HepG2 (cell line): ENCODE results near the gene VPS26B. TPM values are rescaled to one million over a fixed set of nuclear protein-coding genes. Genes with fewer than 3 reads are reported as not detected.

Experiments
- ATAC-seq: fragments of 200-7000 bp; cut with Tn5 transposase; 3 replicates; pipeline ENCODE4 v1.9.1; 2020; ENCODE audit warnings: mild to moderate bottlenecking, moderate library complexity
- BruUV-seq: library from RNA; stranded (reverse); fragments of 400-500 nt; replicated peaks from 2 replicates; lab custom pipeline; 2021; lab: Mats Ljungman, UMichigan
- CTCF ChIA-PET: fragments of 300-600 bp; formaldehyde crosslinking; extraction: SDS; loops from one replicate; lab custom pipeline; 2021; ENCODE audit warnings: low total read pairs, inconsistent platforms, low intra/inter-chr PET ratio; lab: Yijun Ruan, JAX
- POLR2A ChIA-PET: fragments of 350-600 bp; sonication (Branson Sonifier 250); formaldehyde crosslinking; loops from one replicate; lab custom pipeline; 2020; ENCODE audit warnings: antibody characterized with exemption, inconsistent platforms; lab: Yijun Ruan, JAX
- DNase-seq: peaks from one replicate; pipeline ENCODE4 v3.0.0-alpha.2; 2015; ENCODE audit warnings: low spot score
- FAIRE-seq: peaks from 3 replicates; lab custom pipeline; 2011; peaks lifted over from hg19 to GRCh38; lab: Jason Lieb, UNC
- H2AFZ ChIP-seq: one replicate; pipeline ENCODE4 v1.6.1; 2011; ENCODE audit warnings: low read length, inconsistent platforms
- H3K27ac ChIP-seq: fragments of 300-600 bp; 3 replicates; pipeline ENCODE4 v1.8.0; 2011; ENCODE audit warnings: mixed run types, mild to moderate bottlenecking, mixed read lengths, low read length, inconsistent platforms; ENCODE audit not compliant: insufficient read depth; ENCODE audit errors: extremely low read length
- H3K27me3 ChIP-seq, 2 experiments: fragments of 200-600 bp in 1 of 2; 2 replicates in 1 of 2; 3 replicates in 1 of 2; pipeline versions ENCODE4 v1.6.0 to v1.8.0; 2011; ENCODE audit warnings: low read length in 2 of 2, mild to moderate bottlenecking in 2 of 2, moderate library complexity in 2 of 2, inconsistent platforms in 1 of 2; ENCODE audit not compliant: insufficient read depth in 2 of 2, control insufficient read depth in 1 of 2
- H3K36me3 ChIP-seq, 2 experiments: fragments of 200-600 bp in 1 of 2; replicated peaks in 1 of 2; 2 replicates in 1 of 2; 3 replicates in 1 of 2; pipeline versions ENCODE4 v1.5.1 to v1.8.0; 2011; ENCODE audit warnings: low read length in 2 of 2, inconsistent platforms in 1 of 2; ENCODE audit not compliant: insufficient read depth in 2 of 2, control insufficient read depth in 1 of 2
- H3K4me1 ChIP-seq: 2 replicates; pipeline ENCODE4 v1.5.1; 2012; ENCODE audit warnings: low read length, inconsistent platforms; ENCODE audit not compliant: insufficient read depth
- H3K4me2 ChIP-seq: 2 replicates; pipeline ENCODE4 v1.6.0; 2011; ENCODE audit warnings: low read depth, low read length, inconsistent platforms
- H3K4me3 ChIP-seq, 3 experiments: fragments of 200-600 bp in 1 of 3; sonication (generic), shearing (Covaris generic) in 1 of 3; replicated peaks in 1 of 3; 2 replicates each; pipeline ENCODE4 v1.5.1; 2011 to 2016; ENCODE audit warnings: low read length in 3 of 3, inconsistent platforms in 2 of 3, low read depth in 2 of 3, mild to moderate bottlenecking in 2 of 3, control low read depth in 1 of 3, mixed read lengths in 1 of 3; ENCODE audit not compliant: insufficient read depth in 1 of 3
- H3K79me2 ChIP-seq: one replicate; pipeline ENCODE4 v1.6.1; 2011; ENCODE audit warnings: low read length, inconsistent platforms; ENCODE audit not compliant: insufficient read depth
- H3K9ac ChIP-seq: 2 replicates; pipeline ENCODE4 v1.6.0; 2011; ENCODE audit warnings: mild to moderate bottlenecking, low read depth, low read length, inconsistent platforms; ENCODE audit not compliant: insufficient read depth
- H3K9me3 ChIP-seq: 2 replicates; pipeline ENCODE4 v1.5.1; 2012; ENCODE audit warnings: mild to moderate bottlenecking, low read length
- H4K20me1 ChIP-seq: 2 replicates; pipeline ENCODE4 v1.6.0; 2011; ENCODE audit warnings: inconsistent platforms, mild to moderate bottlenecking, low read length, moderate library complexity; ENCODE audit not compliant: insufficient read depth
- DNMT1 ChIP-seq: sonication (generic); formaldehyde crosslinking; IDR thresholded peaks from 2 replicates; pipeline ENCODE4 v1.5.1; 2020; ENCODE audit warnings: mild to moderate bottlenecking, missing genetic modification reagents
- GATAD2A ChIP-seq: IDR thresholded peaks from 2 replicates; pipeline ENCODE4 v1.6.1; 2016
- HOXA3 ChIP-seq: sonication (generic); formaldehyde crosslinking; IDR thresholded peaks from 2 replicates; pipeline ENCODE4 v1.5.0; 2020; ENCODE audit warnings: missing genetic modification reagents
- KDM4B ChIP-seq: sonication (generic); formaldehyde crosslinking; IDR thresholded peaks from 2 replicates; pipeline ENCODE4 v1.4.0; 2020; ENCODE audit warnings: missing genetic modification reagents
- NFYB ChIP-seq: sonication (generic); formaldehyde crosslinking; IDR thresholded peaks from 2 replicates; pipeline ENCODE4 v1.4.0; 2020; ENCODE audit warnings: missing genetic modification reagents
- NR2F6 ChIP-seq, 2 experiments: IDR thresholded peaks; 2 replicates each; pipeline ENCODE4 v1.6.1; 2016; ENCODE audit warnings: antibody characterized with exemption in 1 of 2, mild to moderate bottlenecking in 1 of 2
- PHF21A ChIP-seq: sonication (generic); formaldehyde crosslinking; IDR thresholded peaks from 2 replicates; pipeline ENCODE4 v1.5.0; 2020; ENCODE audit warnings: mild to moderate bottlenecking, missing genetic modification reagents
- PTBP1 ChIP-seq: fragments of 200-400 bp; formaldehyde crosslinking; IDR thresholded peaks from 2 replicates; pipeline ENCODE4 v1.6.1; 2018; ENCODE audit warnings: low read length, low read depth; ENCODE audit not compliant: poor library complexity, severe bottlenecking
- TIGD3 ChIP-seq: sonication (generic); formaldehyde crosslinking; IDR thresholded peaks from 2 replicates; pipeline ENCODE4 v1.5.1; 2020; ENCODE audit warnings: mild to moderate bottlenecking, missing genetic modification reagents, borderline replicate concordance
- XBP1 ChIP-seq: sonication (generic); formaldehyde crosslinking; IDR thresholded peaks from 2 replicates; pipeline ENCODE4 v1.5.0; 2020; ENCODE audit warnings: missing genetic modification reagents
- ZBTB21 ChIP-seq: sonication (generic); formaldehyde crosslinking; IDR thresholded peaks from 2 replicates; pipeline ENCODE4 v1.4.0; 2020; ENCODE audit warnings: missing genetic modification reagents
- ZBTB4 ChIP-seq: sonication (generic); formaldehyde crosslinking; IDR thresholded peaks from 2 replicates; pipeline ENCODE4 v1.4.0; 2020; ENCODE audit warnings: missing genetic modification reagents, mild to moderate bottlenecking, borderline replicate concordance
- ZBTB8A ChIP-seq: sonication (generic); formaldehyde crosslinking; IDR thresholded peaks from 2 replicates; pipeline ENCODE4 v1.4.0; 2020; ENCODE audit warnings: mild to moderate bottlenecking, low read depth, missing genetic modification reagents, borderline replicate concordance
- ZNF546 ChIP-seq: sonication (generic); formaldehyde crosslinking; conservative IDR thresholded peaks from 2 replicates; pipeline ENCODE4 v1.8.1; 2023; ENCODE audit warnings: mild to moderate bottlenecking, missing genetic modification reagents
- WGBS: methylation state at CpG from one replicate; pipeline ENCODE4 v1.1.6; 2017; ENCODE audit warnings: low lambda C conversion rate; 5-methylcytosine and 5-hydroxymethylcytosine counted together
- in situ Hi-C: cut with HindIII; loops from 2 replicates; pipeline ENCODE4 v1.10.0; 2017; ENCODE audit warnings: low pct_unique_long_range_greater_than_20kb; ENCODE audit not compliant: extremely low pct_ligation_motif_present
- intact Hi-C: fragments of 100-400 bp; cut with micrococcal nuclease; formaldehyde crosslinking; loops from one replicate; pipeline ENCODE4 v1.10.0; 2022; ENCODE audit not compliant: unreplicated experiment
- polyA plus RNA-seq, 8 experiments: library from polyadenylated mRNA; depleted of rRNA in 3 of 8; stranded (reverse) in 7 of 8; unstranded in 1 of 8; fragments of >200 nt; fragmentation: Illumina TruSeq in 4 of 8; extraction: Trizol in 4 of 8; gene quantifications; 2 replicates each; pipeline versions ENCODE4 v1.2.1 to v1.2.3, GENCODE V29; 2011 to 2016; ENCODE audit warnings: low read depth in 4 of 8, missing spikeins in 1 of 8, mixed read lengths in 1 of 8; ENCODE audit not compliant: insufficient read depth in 1 of 8
- total RNA-seq, 5 experiments: library from RNA; depleted of rRNA; stranded (reverse); fragments of >200 nt; fragmentation: Illumina TruSeq; extraction: Trizol; gene quantifications; 2 replicates each; pipeline ENCODE4 v1.2.3, GENCODE V29; 2016; ENCODE audit warnings: low read depth in 1 of 5
- TF ChIP-seq, protein P1 (sequence below): sonication (generic); formaldehyde crosslinking; conservative IDR thresholded peaks from 2 replicates; pipeline ENCODE4 v1.4.0; 2020; ENCODE audit warnings: missing genetic modification reagents

Gene VPS26B
- total and polyA plus RNA-seq, 2 of the 13 experiments (the other 11 are each of a cell fraction or from before 2014, with no cell fraction given): 20.2 to 23.2 TPM

GRCh38 chr11:134273317-134273712, 48.8 kb downstream of the VPS26B start:
- DNase-seq: no peak
- no peak overlapping the region for H2AFZ ChIP-seq
- no peak for FAIRE-seq
- in situ Hi-C loops: no loop called here
- no peaks in the 10 kb centered on the region for H3K79me2 ChIP-seq
- no TSS peak for BruUV-seq
- intact Hi-C loops: no loop called here
- ATAC-seq: no peak
- TF ChIP-seq XBP1 (CRISPR knock-in tag): no peak
- TF ChIP-seq ZBTB8A (CRISPR knock-in tag): no peak
- no peak for TF ChIP-seq NR2F6 (IDR thresholded peaks at IDR 0.05)
- TF ChIP-seq NR2F6 (CRISPR knock-in tag; IDR thresholded peaks at IDR 0.05): no peak
- TF ChIP-seq KDM4B (CRISPR knock-in tag): no peak
- no peak for TF ChIP-seq ZBTB4 (CRISPR knock-in tag)
- TF ChIP-seq NFYB (CRISPR knock-in tag): no peak
- TF ChIP-seq, protein P1, sequence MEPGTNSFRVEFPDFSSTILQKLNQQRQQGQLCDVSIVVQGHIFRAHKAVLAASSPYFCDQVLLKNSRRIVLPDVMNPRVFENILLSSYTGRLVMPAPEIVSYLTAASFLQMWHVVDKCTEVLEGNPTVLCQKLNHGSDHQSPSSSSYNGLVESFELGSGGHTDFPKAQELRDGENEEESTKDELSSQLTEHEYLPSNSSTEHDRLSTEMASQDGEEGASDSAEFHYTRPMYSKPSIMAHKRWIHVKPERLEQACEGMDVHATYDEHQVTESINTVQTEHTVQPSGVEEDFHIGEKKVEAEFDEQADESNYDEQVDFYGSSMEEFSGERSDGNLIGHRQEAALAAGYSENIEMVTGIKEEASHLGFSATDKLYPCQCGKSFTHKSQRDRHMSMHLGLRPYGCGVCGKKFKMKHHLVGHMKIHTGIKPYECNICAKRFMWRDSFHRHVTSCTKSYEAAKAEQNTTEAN (CRISPR knock-in tag): no peak
- no peak for TF ChIP-seq ZBTB21 (CRISPR knock-in tag)
- no peak for TF ChIP-seq DNMT1 (CRISPR knock-in tag)
- no peak for TF ChIP-seq GATAD2A (CRISPR knock-in tag)
- TF ChIP-seq PTBP1: no peak
- no peak for TF ChIP-seq TIGD3 (CRISPR knock-in tag)
- no peak for TF ChIP-seq PHF21A (CRISPR knock-in tag)
- TF ChIP-seq HOXA3 (CRISPR knock-in tag): no peak
- no peak for TF ChIP-seq ZNF546
- CTCF ChIA-PET: no interaction called here
- peaks cover 6 to 50% of the 10 kb centered on the region in 2 experiments for H3K27me3 ChIP-seq
- no peak overlapping the region for H3K9ac ChIP-seq
- H3K9me3 ChIP-seq: no peaks in the 10 kb centered on the region
- POLR2A ChIA-PET: interaction anchor here (1.3 kb wide), 1 partner anchor 49 kb away, joined by 4 read pairs; the partner anchor contains the start of genes NCAPD3 and VPS26B
- H3K36me3 ChIP-seq: no peaks in the 10 kb centered on the region
- 67% methylated on average over 3 of the region's 3 CpGs for WGBS
- H3K4me2 ChIP-seq: no peak overlapping the region
- no peak overlapping the region for H3K4me3 ChIP-seq
- H3K27ac ChIP-seq: no peak overlapping the region
- H3K4me1 ChIP-seq: peaks cover 20% of the 10 kb centered on the region
- H4K20me1 ChIP-seq: no peaks in the 10 kb centered on the region
